Left lung (tissue), 10 donors: ENCODE results near the gene YWHAG. TPM values are rescaled to one million over a fixed set of nuclear protein-coding genes. Genes with fewer than 3 reads are reported as not detected.
"Not testable (repeated sequence)": the region's sequence is repeated elsewhere in the genome, so short reads cannot be mapped to it uniquely, and the experiment has no call there.

ENCODE experiments used
- ATAC-seq: fragments of 200-7000 bp; cut with Tn5 transposase; one replicate; pipeline ENCODE4 v1.9.1; 2020; ENCODE audit warnings: moderate library complexity
- DNase-seq, 4 donors: peaks; one replicate each; pipeline ENCODE4 v3.0.0-alpha.2; 2013 to 2020
- H3K27ac ChIP-seq, 2 donors: fragments of 200-600 bp; sonication (generic) in 1 of 2; one replicate each; pipeline versions ENCODE4 v1.5.0 to v1.8.0; 2020 to 2021
- H3K27me3 ChIP-seq, 2 donors: fragments of 200-600 bp; sonication (generic) in 1 of 2; one replicate each; pipeline versions ENCODE4 v1.5.0 to v1.8.0; 2020 to 2021
- H3K36me3 ChIP-seq, 2 donors: fragments of 200-600 bp; sonication (generic) in 1 of 2; one replicate each; pipeline versions ENCODE4 v1.5.0 to v1.8.0; 2020 to 2021
- H3K4me1 ChIP-seq, 2 donors: fragments of 200-600 bp; one replicate each; pipeline ENCODE4 v1.8.0; 2021
- H3K4me3 ChIP-seq, 2 donors: fragments of 200-600 bp; sonication (generic) in 1 of 2; one replicate each; pipeline versions ENCODE4 v1.5.0 to v1.8.0; 2020 to 2021; ENCODE audit warnings: mild to moderate bottlenecking in 1 of 2
- H3K9me3 ChIP-seq, 2 donors: fragments of 200-600 bp; sonication (generic) in 1 of 2; one replicate each; pipeline versions ENCODE4 v1.5.0 to v1.8.0; 2020 to 2021
- CTCF ChIP-seq, 2 donors: fragments of 200-600 bp; sonication (generic) in 1 of 2; IDR thresholded peaks; one replicate each; pipeline versions ENCODE4 v1.5.0 to v1.8.0; 2021; ENCODE audit warnings: antibody characterized with exemption in 2 of 2
- intact Hi-C, 2 donors: fragments of 100-400 bp; cut with DNase I; formaldehyde crosslinking; loops; one replicate each; pipeline versions ENCODE4 v1.11.2 to v1.14.2; 2022
- polyA plus RNA-seq, 6 donors: library from polyadenylated mRNA; unstranded; fragments of 120-200 nt; gene quantifications; one replicate each; pipeline ENCODE4 v1.2.1, GENCODE V29; 2013; ENCODE audit not compliant: insufficient read length in 6 of 6
- total RNA-seq, 2 donors: library from RNA; stranded (reverse); fragmentation: NEBNext Ultra II Directional; extraction: Animal tissue kit (Norgen Biotek cat#: 25700); gene quantifications; one replicate each; pipeline ENCODE4 v1.2.1, GENCODE V29; 2021
- donor health status: DM: no; HTN: yes; CAD: no.
- donor health status: DM: no; HTN: no; CAD: no.

YWHAG gene
- total and polyA plus RNA-seq, 8 donors = 99.2 to 160 (median 111) TPM

GRCh38 chr7:76310102-76310957, 48.5 kb downstream of the YWHAG start:
- no peak overlapping the region for H3K27ac ChIP-seq
- no peak for DNase-seq
- H3K4me3 ChIP-seq = no peak overlapping the region
- TF ChIP-seq CTCF (IDR thresholded peaks at IDR 0.05) = no peak
- intact Hi-C loops = loop anchor here in 1 of 2 donors (10.0 kb wide), 1 partner anchor 136 kb away; no protein-coding TSS in a partner anchor
- no peaks in the 10 kb centered on the region for H3K9me3 ChIP-seq
- H3K4me1 ChIP-seq = peaks cover 2 to 5% of the 10 kb centered on the region in 2 donors
- ATAC-seq = no peak
- H3K27me3 ChIP-seq = no peaks in the 10 kb centered on the region
- H3K36me3 ChIP-seq = no peaks in the 10 kb centered on the region

GRCh38 chr7:76309341-76310101, 49.3 kb downstream of the YWHAG start:
- not testable (repeated sequence) for H3K36me3 ChIP-seq, H3K27me3 ChIP-seq, H3K27ac ChIP-seq, H3K4me3 ChIP-seq, ATAC-seq, DNase-seq, H3K9me3 ChIP-seq
- intact Hi-C loops = loop anchor here in 1 of 2 donors (10.0 kb wide), 1 partner anchor 135 kb away; no protein-coding TSS in a partner anchor
- peaks cover 10 to 14% of the 10 kb centered on the region in 2 donors for H3K4me1 ChIP-seq

GRCh38 chr7:76308874-76309273, 49.9 kb downstream of the YWHAG start:
- H3K4me3 ChIP-seq, ATAC-seq, DNase-seq, H3K27me3 ChIP-seq, H3K36me3 ChIP-seq, H3K27ac ChIP-seq, intact Hi-C loops, H3K9me3 ChIP-seq: not testable (repeated sequence)
- peaks cover 15 to 20% of the 10 kb centered on the region in 2 donors for H3K4me1 ChIP-seq

GRCh38 chr7:76304888-76305375, 53.9 kb downstream of the YWHAG start:
- Histone ChIP-seq H3K36me3 (no peaks in the 10 kb centered on the region), H3K4me3 (no peak overlapping the region), H3K27me3 (peaks cover 0 to 17% of the 10 kb centered on the region in 2 donors), H3K4me1 (peaks cover 25 to 26% of the 10 kb centered on the region in 2 donors), H3K9me3 (no peaks in the 10 kb centered on the region), H3K27ac (peak overlapping the region; percentile 2 to 100)
- intact Hi-C loops = no loop called here
- DNase-seq (peak in 2 of 4 donors; percentile 79 to 82), ATAC-seq (peak; percentile 21)
- no peak for TF ChIP-seq CTCF (IDR thresholded peaks at IDR 0.05)

- peaks cover 0 to 17% of the 10 kb centered on the region in 2 donors for H3K27me3 ChIP-seq
- ATAC-seq (peak; percentile 60), DNase-seq (peak; percentile 90 to 96 (median 92))
- H3K9me3 ChIP-seq = no peaks in the 10 kb centered on the region
- H3K27ac ChIP-seq = peak overlapping the region; percentile 87 to 100
- intact Hi-C loops = no loop called here
- TF ChIP-seq CTCF (IDR thresholded peaks at IDR 0.05) = no peak
- no peaks in the 10 kb centered on the region for H3K36me3 ChIP-seq
- peaks cover 25 to 26% of the 10 kb centered on the region in 2 donors for H3K4me1 ChIP-seq
- peak overlapping the region; percentile 74 to 93 for H3K4me3 ChIP-seq
Measured at GRCh38 chr7:76303202-76304147, 55.3 kb downstream of the YWHAG start.
